GM18867 (cell line): ENCODE measurements around the gene HEATR3.
A peak's percentile ranks its signal among the peaks of the same experiment; 100 is the strongest.
"Not testable (repeated sequence)": the region's sequence is repeated elsewhere in the genome, so short reads cannot be mapped to it uniquely, and the experiment has no call there.

ENCODE experiments used
- ATAC-seq: cut with Tn5 transposase; IDR thresholded peaks from one replicate; pipeline ENCODE4 v1.9.1; 2021; ENCODE audit warnings: mild to moderate bottlenecking, moderate library complexity; ENCODE audit not compliant: unreplicated experiment

The HEATR3 gene

DNA sequence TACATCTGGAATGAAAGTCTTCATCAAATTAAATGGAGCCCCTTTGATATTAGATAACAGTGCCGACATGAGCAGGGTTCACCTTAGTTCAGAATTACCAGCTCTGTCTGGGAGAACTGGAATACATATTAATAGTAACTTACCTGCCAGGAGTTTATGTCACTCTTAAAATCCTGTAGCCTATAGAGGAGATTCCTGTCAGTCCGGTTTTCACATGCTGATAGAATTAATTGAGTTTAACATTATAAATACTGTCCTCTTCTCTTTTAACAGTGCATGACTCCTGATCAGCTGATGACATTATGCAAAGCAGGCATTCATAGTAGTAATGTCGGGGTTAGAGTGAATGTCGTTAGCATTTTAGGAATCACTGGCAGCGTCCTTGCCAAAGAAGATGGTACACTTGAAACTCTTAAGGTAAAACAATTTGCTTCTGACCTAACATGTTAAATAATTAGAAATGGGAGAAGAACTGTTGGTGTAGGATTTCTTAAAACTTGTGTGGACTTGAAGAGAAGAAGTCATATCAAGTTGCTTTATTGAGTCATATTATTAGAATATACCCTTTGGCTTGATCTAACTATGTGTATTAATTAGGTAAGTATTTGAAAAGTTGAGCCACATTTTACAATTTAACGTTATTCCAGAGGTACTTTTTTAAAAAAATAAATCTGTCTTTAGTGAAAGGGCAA, 34.3 kb downstream of the HEATR3 start:
- ATAC-seq = no peak

DNA sequence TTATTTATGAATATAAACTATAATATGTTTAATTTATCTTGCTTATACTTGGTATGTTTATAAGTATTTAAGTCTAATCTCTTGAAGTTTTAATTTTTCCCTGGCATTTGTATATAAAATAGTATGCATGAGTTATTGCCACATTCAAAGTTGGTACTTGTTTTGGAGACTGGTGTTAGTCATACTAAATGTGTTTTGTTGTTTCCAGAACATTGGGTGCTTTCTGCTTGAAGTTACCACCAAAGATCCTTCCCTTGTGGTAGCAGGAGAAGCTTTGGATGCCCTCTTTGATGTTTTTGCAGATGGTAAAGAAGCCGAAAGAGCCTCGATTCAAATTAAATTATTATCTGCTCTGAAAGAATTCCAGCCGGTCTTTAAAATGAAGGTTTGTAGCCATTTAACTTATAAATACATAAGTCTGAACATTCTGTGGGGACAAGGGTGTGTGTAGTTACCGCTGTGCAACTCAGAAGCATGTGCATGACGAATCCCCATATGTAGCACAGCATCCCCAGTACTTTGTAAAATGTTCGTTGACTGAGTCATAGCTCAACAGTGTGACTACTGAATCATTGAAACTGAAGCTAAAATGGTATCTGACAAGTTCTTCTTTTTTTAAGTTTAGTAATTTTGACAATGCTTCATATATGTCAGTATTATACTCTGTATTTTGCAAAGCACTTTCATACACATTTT, 36.4 kb downstream of the HEATR3 start:
- ATAC-seq = peak; percentile 68

DNA sequence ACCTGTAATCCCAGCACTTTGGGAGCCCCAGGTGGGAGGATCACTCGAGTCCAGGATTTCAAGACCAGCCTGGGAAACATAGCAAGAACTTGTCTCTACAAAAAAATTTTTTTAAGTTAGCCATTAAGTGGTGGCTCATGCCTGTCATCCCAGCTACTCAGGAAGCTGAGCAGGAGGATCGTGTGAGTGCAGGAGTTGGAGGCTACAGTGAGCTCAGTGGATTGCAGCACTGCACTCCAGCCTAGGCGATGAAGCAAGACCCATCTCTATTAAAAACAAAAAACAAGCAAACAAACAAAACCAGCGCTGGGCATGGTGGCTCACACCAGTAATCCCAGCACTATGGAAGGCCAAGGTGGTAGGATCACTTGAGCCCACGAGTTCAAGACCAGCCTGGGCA, 38.0 kb downstream of the HEATR3 start:
- ATAC-seq = no peak

DNA sequence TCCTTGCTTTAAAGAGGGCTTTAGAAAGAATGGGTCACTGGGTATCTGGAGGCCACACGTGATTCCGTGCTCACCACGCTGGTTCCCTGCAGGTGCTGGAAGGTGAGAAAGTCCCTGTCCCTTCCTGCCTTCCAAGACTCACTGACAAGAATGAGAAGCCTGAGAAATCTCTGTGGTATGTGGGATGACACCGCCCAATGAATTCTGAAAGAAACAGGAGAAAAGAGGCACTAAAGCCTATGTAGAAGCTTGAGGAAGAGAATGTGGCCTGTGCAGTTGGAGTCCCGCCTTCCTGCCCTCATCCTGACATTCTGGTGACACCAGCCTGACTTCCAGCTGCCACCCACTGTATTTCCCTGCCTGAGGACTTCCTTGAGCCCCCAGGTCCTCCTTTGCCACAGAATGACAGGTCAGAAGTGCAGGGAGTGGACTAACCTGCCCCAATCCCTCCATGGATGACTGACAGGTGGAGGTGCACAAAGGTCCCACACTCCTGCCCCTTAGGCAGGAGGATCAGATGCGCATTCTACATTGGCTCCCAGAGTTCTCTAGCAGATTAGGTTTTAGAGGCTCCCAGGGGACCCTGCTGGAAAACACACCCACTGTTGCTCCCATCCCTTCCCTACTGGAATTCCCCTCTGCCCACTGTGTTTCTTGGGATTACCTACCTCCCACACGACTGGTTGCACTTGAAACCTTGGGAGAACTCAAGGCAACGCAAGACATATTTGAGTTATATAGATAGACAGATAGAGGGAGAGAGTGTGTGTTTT, 48.8 kb downstream of the HEATR3 start:
- no peak for ATAC-seq

DNA sequence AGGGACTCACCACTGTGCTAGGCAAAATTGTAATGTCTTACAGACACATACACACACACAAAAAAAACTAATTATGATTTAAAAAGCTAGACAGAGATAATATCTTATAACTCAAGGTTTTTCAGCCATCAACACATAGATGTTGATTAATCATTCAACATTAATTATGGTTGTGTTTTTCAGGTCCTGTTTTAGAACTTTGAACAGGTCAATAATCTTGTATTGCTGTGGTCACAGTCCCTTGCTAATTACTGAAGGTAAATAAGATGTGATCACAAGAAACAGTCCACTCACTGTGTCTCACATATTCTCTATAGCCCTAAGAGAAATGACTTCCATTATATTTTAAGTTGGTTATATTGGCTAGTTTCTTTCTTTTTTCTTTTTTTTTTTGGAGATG, 54.9 kb downstream of the HEATR3 start:
- no peak for ATAC-seq

DNA sequence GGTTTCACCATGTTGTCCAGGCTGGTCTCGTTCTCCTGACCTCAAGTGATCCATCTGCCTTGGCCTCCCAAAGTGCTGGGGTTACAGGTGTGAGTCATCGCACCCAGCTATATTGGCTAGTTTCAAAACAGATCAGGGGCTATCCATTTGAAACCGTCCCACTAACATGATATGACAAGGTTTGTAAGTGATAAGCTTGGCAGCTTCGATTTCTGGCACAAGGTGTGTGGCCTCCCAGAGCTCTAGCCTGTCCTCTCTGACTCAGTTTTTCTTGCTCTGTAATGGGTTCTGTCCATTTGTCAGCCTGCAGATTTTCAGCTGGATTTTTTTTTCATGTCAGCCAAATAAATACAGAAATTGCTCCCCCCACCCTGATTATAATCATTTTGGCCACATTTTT, 55.5 kb downstream of the HEATR3 start:
- ATAC-seq = peak; percentile 67

DNA sequence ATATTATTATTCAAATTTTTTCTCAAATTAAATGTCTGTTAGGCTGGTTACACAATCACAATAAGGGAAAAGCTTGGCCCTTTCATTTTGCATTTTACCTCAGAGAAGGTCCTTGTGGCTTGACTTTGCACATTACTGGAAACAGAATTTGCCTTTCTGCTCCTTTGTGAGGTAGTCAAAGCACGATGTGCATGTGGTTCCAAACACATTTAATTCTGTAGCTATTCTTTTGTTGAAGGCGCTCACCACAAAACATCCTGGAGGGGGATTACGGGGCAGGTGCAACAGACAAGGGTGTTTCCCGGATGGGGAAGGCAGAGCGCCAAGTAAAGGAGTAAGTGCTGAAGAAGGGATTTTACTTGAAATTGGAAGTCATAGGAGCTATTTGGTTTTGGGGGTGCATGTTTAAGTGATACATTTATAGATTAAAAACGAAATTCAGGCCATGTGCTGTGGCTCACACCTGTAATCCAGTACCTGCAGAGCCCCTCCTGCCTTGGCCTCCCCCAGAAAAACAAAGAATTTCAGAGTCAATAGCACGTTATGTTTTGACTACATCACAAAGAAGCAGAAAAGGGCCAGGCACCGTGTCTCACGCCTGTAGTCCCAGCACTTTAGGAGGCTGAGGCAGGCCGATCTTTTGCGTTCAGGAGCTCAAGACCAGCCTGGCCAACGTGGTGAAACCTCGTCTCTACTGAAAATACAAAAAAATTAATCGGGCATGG, 56.1 kb downstream of the HEATR3 start:
- ATAC-seq = peak; percentile 64

DNA sequence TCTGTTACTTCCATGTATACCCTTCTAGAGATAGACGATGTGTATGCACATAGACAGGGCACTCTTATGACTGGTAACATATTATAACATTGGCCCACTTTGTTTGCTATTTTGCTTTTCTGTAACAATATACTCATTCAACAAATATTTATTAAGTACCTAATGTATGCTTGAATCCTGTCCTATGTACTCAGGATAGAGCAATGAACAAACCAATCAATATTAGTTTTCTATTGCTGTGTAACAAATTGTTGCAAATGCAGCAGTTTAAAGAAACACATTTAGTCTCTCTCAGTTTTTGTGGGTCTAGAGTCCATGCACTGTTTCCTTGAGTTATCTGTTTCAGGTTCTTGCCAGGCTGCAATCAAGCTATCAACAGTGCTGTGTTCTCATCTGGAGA, 57.6 kb downstream of the HEATR3 start:
- ATAC-seq = no peak

DNA sequence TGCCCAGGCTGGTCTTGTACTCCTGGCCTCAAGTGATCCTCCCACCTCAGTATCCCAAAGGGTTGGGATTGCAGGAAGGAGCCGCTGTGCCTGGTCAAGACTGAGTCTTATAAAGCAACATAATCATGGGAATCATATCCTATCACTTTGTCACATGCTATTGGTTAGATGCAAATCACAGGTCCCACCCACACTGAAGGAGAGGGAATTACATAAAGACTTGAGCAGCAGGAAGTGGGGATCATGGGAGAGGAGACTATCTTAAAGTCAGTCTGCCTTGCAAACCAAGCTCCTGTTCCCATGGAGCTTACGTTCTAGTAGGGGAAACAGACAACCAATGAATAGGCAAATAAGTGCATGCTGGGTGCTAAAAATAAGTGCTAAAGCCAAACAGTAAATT, 59.0 kb downstream of the HEATR3 start:
- ATAC-seq = no peak

DNA sequence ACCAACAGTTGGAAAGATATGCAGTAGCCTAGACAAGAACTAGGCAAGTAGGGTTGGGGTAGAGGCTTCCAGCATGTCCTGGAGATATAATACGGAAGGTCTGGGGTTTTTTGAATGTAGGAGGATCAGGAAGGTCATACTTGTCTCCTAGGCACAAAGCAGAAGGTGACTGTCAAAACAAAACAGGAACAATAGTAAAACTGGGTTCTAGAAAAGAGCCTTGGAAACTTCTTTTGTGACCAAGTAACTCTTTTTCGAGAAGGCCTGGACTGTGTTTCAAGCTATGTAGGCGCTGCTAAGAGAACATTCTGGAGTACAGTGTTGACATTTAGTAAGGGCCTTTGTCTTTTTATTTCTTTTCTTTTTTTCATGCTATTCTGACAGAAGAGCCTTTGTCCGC, 60.4 kb downstream of the HEATR3 start:
- ATAC-seq = no peak

DNA sequence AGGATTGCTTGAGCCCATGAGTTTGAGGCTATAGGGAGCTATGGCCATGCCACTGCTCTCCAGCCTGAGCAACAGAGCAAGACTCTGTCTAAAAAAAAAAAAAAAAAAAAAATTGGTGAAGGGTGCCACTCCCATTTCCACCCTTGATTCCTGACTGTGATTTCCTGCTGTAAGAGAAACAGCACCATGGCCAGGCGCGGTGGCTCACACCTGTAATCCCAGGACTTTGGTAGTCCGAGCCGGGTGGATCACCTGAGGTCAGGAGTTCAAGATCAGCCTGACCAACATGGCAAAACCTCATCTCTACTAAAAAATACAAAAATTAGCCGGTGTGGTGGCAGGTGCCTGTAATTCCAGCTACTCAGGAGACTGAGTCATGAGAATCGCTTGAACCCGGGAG, 66.8 kb downstream of the HEATR3 start:
- ATAC-seq = not testable (repeated sequence)

DNA sequence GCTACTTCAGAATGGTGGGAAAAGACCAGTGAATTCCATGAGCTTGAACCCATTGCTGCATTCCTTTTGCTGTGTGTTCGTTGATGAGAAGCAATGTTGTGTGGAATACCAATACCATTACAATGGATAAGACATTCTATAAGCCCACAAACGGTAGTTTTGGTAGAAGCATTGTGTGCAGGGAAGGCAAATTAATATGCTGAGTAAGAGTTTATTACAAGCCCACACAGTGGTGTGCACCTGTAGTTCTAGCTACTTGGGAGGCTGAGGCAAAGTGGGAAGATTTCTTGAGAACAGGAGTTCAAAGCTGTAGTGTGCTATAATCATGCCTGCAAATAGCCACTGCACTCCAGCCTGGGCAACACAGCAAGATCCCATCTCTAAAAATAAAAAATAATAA, 67.4 kb downstream of the HEATR3 start:
- no peak for ATAC-seq

DNA sequence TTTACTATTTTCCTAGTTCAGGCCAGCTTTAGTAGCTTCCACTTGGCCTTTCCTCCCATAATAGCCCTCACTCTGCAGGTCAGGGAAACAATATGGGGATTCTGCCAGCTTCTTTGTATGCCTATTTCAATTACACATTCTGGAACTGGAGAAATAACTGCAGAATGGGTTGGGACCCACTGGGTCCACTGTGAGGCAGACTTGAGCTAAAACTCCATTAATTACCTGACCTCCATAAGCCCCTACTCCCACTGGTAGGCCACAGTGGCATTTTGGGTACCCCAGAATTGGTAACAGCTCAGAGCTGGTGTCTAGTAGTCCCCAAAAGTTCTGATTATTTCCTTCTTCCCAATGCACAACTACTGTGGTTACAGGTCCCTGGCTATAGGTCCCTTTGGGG, 70.6 kb downstream of the HEATR3 start:
- ATAC-seq = no peak

DNA sequence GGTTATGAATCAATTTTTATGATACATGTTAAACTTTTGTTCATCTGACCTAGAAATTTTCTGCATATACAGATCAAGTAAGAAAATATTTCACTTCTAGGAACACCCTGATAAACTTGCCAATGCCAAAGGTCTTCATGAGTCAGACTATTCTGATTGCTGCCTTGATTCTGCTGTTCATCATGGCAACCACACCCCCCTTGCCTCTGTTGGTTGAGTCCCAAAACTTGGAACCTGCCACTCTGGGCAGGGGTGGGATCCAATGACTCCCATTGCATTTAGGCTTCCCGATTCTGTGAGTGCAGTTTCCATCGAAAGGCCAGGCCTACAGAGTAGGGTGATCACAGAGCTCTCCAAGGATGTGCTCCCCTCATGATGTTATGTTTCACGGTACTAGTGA, 71.5 kb downstream of the HEATR3 start:
- ATAC-seq = no peak

DNA sequence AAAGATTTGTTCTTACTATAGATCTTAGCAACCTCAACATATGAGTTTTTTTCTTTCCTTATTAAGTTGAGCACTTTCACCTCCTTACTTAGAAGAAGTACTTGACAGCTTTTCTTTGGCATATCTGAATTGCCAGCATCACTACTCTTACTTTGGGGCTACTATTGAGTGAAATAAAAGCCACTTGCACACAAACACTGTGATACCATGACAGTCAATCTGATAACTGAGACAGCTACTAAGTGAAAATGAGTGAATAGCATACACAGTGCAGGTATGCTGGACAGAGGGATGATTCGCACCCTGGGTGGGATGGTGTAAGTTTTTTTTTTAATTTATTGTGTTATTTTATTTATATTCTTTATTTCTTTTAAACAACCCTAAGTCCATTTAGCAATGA, 73.8 kb downstream of the HEATR3 start:
- no peak for ATAC-seq

DNA sequence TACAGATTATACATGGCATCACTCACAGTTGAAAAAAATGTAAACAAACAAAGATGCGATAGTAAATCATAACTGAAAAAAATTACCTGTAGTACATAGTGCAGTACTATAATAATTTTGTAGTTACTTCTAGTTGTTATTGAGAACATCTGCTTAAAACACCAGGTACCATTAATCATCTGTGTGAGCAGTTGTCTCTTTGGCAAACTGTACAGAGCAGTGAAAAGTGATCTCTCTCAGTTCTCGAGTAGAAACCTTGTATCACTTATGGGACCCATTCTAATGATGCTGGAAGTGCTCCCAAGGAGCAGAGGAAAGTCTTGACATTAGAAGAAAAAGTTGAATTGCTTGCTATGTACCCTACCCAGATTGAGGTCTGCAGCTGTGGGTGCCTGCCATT, 78.4 kb downstream of the HEATR3 start:
- no peak for ATAC-seq

DNA sequence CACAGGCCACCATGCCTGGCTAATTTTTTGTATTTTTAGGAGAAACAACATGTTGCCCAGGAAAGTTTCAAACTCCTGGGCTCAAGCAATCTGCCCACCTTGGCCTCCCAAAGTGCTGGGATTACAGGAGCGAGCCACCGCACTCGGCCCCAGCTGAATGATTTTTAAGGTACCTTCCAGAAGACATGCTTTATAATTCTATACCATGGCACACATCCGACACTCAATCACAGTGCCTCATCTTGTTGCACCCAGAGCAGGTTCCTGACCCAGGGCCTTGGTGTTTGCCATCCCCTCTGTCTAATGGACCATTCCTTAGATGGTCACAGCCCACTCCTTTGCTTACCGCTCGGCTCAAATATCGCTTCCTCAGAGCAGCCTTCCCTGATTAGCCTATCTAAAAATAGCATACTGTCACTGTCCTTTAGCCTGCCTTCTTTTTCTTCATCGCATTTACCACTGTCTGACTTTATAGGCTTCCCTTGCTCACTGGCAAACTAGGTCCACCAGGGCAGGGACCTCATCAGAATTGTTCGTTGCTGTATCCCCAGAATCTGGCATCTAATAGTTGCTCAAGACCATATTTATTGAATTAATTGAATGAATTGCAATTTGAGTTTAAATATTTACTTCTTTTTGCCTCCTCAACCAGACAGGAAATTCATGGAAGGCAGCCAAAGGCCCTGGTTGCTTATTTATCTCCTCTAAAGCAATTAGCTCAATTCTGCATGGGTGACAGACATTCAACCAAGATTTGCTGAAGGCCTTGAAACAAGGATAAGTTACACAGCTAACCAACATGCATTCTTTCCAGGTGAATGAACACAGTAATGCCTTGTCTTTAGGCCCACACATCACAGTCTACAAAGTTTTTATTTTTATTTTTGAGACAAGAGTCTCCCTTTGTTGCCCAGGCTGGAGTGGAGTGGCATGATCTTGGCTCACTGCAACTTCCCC, 81.0 kb downstream of the HEATR3 start:
- ATAC-seq = no peak

DNA sequence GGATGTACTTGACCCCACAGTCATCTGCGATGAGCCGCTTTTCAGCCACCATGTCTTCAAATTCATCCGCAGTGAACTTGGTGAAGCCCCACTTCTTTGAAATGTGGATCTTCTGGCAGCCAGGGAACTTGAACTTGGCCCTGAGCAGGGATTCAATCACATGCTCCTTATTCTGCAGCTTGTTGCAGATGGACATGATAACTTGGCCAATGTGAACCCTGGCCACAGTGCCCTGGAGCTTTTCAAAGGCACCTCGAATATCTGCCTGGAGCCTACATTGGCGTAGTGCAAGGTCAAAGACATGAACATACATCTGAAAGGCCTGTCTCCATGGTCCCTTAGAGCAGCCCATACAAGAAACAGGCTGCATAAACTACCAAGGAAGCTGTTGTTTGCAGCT, 85.6 kb downstream of the HEATR3 start:
- ATAC-seq = no peak

DNA sequence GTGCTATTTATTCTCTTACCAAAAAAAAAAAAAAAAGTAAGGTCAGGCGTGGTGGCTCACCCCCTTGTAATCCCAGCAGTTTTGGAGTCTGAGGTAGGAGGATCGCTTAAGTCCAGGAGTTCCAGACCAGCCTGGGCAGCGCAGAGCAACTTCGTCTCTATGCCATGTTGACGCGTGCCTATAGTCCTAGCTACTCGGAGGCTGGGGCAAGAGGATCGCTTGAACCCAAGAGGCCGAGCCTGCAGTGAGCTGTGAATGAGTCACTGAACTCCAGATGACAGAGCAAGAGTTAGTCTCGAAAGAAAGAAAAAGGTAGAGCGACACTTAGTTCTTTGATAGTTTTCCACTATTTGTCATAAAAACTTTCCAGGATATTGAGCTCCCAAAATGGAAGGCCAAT, 86.0 kb downstream of the HEATR3 start:
- ATAC-seq = no peak

DNA sequence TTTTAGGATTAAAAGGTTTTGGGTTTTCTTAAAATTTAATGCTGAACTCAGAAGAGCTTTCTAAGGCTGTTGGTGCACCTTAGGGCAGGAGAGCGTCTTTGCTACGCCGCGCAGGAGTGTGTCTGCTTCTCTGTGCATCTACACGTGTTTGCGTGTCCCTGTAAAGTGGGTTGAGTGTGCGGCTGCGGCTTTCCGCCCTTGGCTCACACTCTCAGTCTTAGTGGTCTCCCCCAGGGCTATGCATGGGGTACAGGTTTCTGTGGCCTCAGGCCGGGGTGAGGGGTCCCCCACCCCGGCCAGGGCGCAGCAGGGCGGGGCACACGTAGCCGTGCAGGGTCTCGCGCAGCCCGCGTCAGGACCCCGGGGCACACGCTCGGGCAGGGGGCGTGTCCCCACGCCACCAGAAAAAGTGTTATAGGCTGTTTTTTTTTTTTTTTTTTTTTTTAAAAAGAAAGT, 86.6 kb downstream of the HEATR3 start:
- ATAC-seq = peak; percentile 48
